ENCODE data around the gene RPS6KA2.

The RPS6KA2 gene

DNA sequence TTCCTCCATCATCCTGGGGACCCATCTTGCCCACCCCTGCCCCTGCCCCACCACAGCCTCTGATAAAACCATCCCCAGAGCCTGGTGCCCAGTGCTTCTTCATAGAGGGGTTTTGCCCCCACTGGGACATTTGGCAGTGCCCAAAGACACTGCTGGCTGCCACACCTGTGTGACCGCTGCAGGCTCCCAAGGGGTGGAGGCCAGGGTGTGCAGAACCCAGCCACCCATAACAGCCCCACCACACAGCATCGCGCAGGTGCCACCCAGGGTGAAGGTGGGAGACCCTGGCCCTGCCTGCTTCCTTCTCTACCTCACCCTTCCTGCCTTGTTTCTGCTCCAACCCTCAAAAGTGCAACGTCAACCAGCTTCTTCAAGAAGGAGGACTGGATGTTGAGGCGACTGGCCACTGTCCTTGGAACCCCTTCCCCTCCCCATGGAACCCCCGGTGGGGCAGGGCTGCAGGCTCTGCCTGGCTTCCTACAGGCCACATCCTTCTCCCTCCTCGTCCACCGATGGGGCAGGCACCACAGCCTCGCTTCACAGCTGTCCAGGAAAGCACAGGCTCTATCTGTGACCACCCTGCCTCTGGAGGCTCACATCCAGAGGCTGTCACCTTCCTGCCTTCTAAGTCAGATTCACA is 165.1 kb downstream of the RPS6KA2 start:
- DNase-seq: no peak

DNA sequence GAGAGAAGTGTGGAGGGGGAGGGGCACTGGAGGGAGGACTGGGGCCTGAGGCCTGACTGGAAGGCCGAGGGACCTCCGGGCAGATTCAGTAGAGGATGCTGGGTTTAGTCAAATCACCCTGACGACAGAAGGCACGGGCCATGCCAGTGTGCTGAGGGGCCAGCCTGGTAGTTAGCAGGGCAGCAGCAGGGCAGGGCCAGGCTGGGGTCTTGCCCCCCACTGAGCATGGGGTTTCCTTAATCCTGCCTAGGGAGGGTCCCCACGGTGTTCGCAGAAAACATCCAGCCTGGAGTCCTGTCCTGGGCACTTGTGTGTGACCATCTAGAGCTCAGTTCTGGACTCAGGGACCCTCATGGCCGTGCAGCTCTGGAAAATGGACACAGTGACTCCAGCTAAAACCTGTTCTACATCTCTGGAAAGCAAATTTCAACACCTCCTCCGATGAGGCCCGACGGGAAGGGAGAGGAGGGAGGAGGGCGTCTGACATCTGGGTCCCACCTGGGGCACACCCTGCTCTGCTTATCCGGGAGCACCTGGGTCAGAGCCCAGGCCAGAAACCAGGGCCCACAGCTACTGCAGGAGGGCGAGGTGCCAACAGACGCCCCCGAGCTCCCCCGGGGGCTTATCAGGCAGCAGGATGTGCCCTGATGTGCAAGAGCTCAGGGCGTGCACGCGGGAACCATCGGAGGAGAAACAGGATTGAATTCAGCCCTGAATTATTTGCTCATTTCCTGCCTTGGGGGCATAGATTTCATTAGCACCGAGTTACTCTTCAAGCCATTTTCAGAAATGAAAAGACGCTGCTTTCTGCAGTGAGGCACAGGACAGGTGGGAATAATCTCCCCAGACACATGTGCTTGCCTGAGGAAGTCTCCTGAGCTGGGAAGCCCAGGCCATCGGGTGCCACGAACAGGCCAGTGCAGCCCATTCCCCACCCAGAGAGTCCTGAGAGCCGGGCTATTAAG is 166.3 kb downstream of the RPS6KA2 start:
- DNase-seq: no peak

DNA sequence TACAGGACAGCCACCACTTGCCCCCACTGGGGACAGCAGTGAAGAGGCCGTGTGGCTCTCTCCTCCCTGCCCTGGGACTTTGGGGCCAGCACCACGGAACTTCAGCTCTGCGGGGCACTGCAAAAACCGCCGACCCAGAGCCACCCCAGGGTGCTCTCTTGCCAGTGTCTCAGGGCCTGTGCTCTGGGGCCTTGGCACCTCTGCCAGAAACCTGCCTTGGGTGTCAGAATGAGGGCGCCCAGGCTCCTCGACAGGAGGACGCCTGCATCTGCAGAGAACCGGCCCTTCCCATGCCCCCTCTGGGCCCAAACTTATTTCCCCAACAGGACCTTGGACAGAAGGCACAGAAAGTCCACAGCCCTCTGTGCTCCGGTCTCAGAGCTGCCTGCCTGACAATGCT is 167.1 kb downstream of the RPS6KA2 start:
- DNase-seq: no peak

DNA sequence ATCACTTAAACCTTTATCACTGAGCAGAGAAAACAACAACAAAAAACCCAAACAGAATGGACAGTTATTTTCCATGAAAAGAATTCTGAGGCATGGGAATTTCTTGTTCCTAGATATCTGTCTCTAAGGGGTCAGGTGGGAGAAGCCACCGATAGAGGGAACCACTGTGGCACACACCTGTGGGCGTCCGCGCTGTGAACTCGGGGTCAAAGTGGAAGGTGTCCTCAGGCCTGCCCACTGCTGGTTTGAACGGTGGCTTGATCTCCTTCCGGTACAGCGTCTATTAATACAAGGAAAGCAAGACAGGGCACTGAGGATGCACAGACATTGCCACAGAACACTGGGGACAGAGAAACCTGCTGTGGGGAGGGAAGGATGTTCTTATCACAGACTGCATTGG is 167.8 kb downstream of the RPS6KA2 start:
- DNase-seq: no peak

DNA sequence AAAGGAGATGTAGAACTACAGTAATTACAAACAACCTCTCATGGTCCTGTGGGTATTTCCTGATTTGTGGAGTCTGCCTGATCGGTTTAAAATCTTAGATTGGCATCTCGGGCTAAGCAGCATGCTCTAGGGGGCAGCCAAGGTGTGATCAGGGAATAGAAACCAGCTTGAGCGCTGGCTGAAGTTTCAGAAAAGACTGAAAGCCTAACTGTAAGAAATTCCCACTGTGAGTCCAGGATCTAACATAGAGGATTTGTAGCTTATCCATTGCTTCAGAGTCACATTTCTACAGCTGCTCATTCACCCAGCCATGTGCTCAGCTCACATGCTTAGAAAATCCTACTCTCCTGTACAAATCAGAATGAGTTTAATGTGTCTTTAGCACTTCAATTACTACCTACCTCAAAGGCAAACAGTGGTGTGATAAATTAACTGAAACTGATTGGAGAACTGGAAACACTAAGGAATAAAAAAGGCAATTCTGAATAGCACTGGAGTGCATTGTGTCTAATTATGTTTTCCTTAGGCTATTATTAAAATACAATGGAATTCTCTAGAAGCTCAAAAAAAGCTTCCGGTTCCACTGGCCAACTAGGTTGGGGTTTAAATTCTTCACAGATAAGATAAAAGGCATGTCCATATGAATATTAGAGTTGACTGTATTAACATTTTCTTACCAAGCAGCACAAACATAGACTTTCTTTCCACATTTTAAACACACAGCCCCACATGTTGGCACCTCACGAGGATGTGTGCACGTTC is 170.5 kb downstream of the RPS6KA2 start:
- DNase-seq: no peak

DNA sequence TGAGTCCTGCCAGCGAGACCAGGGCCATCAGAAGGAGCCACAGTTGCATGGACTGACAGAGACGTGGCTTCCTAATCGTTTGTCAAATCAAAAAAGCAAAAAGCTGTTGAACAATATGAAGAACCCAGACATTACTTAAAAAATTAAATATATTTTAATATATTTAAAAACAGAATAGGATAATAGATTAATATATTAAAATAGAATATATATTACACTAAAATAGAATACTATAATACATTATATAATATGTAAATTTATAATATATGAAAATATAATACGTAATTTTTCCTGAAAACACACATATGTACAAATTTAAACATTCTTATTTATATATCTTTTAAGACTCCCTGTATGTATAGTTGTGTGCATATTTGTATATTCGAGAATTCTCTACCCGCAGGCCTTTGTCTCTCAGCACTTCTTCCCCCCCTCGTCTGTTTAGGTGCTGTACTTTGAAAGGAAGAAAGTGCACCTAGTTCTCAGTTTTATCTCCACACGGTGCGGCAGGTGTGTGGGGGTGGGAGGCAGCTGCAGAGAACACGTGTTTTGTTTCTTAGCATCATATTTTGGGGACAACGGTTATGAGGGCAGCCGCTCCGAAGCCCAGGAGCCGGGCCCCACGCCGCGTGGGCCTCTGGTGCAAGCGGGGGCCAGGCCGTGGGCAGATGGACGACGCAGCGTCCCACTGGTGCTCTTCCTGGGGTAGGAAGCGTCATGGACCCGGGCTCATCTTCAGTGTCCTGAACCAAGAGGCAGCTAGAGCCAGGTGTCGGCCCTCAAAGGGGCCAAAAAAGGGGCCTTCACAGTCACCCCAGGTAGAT is 172.1 kb downstream of the RPS6KA2 start:
- DNase-seq: no peak

DNA sequence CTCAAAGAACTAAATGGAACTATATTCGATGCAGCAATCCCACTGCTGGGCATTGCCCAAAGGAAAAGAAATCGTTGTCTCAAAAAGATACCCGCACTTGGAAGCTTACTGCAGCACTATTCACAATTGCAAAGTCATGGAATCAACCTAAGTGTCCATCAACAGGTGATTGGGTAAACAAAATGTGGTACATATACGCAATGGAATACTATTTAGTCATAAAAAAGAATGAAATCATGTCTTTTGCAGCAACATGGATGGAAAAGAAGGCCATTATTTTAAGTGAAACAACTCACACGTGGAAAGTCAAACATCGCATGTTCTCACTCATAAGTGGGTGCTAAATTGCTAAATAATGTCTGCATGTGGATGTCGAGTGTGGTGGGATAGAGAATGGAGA is 173.4 kb downstream of the RPS6KA2 start:
- no peak for DNase-seq

DNA sequence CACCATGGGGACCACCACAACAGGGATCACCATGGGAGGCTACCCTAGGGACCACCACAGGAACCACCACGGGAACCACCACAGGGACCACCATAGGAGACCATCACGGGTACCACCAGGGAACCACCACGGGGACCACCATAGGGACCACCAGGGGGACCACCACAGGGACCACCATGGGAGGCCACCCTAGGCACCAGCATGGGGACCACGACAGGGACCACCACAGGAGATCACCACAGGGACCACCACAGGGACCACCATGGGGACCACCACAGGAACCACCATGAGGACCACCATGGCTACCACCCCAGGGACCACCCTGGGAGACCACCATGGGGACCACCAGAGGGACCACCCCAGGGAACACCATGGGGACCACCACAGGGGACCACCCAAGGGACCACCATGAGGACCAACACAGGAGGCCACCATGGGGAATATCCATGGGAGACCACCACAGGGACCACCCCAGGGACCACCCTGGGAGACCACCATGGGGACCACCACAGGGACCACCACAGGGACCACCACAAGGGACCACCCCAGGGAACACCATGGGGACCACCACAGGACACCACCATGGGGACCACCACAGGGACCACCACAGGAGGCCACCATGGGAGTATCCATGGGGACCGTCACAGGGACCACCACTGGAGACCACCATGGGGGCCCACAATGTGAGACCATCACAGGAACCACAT is 176.7 kb downstream of the RPS6KA2 start:
- DNase-seq: no peak

DNA sequence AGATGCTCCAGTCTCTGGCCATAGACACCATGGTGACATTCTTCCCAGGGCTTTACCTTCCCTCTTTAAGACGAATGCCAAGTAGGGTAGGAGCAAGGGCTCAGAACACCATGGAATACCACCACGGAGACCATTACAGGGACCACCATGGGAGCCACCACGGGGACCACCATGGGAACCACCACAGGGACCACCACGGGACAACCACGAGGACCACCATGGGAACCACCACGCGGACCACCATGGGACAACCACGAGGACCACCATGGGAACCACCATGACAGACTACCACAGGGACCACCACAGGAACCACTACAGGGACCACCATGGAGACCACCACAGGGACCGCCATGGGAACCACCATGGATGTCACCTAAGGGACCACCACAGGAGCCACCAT is 177.4 kb downstream of the RPS6KA2 start:
- DNase-seq: no peak

DNA sequence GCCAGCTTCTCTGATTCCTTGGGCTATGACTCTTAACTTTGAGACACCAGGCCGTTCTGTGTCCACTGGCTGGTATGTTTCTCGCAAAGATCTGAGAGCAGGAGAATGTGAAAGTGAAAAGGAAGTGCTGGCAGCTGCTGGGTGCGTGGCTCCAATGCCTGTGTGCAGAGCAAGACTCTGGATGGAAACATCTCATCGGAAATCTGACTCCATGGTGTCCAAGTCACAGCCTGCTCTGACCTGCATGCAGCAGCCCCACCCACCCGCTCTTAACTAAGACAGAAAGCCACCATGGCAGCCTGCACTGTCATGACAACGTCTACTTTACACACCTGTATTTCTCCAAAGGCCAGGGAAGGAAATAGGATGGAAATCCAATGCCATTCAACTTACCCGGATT is 178.0 kb downstream of the RPS6KA2 start:
- no peak for DNase-seq

DNA sequence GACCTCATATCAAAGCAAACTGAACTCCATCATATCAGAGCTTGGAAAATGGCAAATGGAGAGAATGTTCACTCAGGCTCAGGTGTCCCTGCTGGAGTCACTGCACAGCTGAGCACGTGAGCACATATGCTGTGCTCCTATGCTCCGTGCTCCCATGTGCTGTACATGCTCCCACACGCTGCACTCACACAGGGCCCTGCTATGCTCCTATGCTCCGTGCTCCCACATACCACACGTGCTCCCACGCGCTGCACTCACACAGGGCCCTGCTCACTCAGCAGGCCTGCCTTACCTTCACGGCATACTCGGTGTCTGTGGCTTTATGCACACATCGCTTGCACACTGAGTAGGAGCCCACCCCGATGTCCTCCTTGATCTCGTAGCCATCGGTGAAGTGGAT is 178.6 kb downstream of the RPS6KA2 start:
- DNase-seq: no peak

DNA sequence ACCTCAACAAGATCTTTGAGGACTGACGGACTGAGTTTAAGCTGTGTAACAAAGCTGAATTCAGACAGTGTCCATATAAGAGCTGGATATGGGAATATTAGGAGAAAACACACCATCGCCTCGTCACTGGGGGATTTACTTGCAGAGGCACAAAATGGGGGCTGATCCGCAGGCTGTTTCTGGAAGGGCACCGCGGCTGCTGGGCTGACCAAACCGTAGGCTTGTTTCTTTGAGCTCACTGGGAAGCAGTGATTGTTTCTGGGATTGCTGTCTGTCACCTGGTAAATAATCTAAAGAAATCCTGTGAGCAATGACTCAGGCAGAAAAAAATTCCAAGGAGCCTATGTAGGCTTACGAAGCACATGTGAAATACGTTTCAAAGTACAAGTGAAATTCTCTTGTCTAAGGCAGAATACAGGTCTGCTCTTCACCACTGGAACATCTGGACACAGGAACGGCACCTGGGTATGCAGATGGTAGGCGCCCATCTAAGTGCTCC is 180.4 kb downstream of the RPS6KA2 start:
- no peak for DNase-seq

DNA sequence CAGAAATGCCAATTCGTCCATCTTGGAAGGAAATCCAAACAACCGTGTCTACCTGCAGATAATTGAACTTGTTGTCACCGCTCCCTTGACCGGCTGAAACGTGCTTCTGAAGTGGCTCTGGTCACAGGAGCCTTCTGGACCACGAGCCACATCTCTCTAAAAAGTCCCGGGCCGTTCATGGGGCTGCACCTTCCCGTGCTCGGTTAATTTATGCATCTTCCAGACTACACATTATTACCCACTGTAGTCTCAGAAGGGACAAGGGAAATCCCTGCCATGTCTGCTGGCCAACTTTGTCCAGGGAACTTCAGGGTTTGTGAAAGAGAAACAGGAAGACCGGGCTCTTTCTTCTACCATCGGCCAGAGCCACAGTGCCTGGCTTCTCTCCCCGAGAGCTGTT is 180.9 kb downstream of the RPS6KA2 start:
- DNase-seq: no peak

DNA sequence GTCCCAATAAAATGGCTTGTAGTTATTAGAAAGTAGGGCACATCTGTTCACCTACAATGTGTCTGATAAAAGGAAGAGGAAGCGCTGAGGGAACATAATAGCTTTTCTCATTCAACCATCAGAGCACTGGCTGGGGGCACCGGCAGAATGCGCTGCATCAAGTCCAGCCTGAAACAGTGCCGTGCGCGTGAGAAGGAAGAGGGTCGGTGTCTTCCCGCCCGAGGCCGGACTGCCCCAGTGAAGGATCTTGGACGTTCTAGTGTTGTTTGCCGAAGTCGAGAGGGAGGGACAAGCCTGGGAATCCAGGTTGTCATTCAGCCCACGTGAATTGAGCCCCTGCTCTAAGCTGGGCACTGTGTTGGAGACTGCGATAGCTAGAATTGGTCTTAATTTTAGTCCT is 182.6 kb downstream of the RPS6KA2 start:
- DNase-seq: no peak

DNA sequence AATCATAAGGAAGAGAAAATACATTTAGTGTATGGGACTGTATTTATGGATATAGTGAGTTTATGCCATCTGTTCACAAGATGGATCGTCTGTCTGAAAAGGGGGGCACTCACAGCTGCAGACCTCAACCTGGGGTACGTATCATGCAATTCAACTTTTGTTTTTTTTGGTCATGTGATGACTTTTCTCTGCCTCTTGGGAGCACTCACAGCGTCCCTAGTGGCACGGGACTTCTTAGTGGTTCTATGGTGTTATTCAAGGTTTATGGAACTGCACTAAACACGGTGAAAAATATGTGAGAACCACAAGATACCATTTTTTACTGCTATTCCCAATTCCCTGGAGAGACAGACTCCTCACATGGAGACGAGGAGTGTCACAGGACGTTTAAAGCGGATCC is 183.9 kb downstream of the RPS6KA2 start:
- no peak for DNase-seq

DNA sequence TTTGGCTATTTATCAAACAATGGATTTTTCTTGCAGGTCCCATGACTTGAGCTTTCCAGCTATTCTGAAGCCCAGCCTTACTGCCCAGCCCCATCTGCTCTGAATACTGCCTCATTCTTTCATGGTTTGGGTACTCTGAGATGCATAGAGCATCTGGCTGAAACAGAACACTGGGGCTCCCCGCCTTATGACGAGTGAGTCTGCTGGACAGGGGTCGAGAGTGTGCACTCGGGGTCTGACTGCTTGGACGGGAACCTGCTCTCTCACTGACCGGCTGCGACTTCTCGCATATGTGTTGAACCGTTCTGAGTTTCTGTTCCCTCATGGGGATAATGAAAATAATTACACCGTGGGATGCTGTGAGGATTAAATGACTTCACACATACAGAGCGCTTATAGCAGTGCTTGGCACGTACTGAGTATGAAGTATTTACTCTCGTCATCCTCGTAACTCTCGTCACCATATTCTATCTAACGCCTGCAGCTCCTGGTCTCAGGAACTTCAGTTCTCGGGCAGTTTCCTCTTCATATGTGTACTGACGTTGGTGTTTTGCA is 184.8 kb downstream of the RPS6KA2 start:
- DNase-seq: no peak

DNA sequence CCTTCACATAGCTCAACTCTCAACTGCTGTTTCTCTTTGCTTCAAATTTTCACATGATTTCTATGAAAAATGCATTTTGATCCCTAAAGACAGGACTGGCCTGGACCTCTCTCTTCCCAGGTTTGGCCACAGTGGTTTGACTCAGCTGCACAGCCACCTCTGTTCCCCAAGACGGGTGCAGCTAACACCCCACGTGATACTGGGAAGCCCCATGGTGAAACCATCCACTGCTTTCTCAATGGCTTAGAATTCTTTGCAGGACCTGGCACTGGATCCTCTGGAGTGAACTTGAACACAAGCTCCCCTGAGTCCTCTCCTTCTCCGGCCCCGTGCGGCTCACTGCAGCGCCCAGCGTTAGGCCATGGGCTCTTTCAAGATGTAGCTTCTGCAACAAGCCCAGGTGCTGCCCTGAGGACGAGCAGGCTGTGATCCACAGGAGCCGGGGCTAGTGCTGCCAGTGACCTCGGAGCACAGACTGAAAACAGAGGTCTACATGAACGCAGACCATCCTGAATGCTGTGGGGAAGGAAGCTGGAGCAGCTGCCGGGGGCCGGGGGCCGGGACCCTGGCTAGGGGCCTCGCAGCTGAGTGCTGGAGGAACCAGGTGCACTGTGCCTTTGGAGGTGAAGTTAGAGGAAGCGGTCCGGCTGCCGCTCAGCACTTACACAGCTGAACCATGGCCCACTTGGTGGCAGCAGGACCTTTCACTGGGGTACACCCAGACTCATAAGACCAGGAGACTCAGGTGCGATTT is 185.5 kb downstream of the RPS6KA2 start:
- DNase-seq: no peak

DNA sequence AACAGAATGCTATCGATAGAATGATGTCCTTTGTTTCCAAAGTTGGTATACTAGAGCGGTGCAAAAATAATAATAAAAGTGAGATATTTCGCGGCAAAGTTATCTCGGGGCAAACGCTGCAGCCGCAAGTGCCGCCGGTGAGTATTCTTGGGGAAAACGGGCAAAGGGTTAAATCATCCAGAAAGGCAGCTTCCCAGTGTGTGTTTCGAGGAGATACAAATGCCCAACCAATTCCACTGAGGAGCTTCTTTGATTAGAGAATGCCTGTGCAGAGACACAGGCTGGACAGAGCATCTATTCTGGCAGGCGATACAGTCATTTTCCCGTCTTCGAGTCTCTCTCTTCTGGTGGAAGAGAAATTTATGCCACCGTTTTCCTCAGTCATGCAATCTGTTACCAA is 186.3 kb downstream of the RPS6KA2 start:
- no peak for DNase-seq

DNA sequence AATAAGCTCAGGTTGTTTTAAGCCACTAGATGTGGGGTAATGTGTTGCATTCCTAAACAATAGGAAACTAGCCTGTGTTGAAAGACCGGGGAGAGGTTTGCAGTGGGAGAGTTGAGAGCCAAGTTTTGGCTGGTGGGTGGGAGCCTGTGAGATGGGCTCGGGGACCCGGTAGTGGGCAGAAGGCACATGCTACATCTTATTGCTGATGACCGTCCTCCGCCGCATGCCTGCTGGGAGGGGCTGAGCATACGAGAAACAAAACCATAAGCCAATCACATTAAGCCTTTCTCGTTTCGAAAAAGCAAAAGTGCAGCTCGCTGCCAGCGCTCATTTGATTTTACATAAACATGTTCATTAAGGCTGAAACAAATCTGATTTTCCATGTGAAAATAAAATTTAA is 186.9 kb downstream of the RPS6KA2 start:
- no peak for DNase-seq

DNA sequence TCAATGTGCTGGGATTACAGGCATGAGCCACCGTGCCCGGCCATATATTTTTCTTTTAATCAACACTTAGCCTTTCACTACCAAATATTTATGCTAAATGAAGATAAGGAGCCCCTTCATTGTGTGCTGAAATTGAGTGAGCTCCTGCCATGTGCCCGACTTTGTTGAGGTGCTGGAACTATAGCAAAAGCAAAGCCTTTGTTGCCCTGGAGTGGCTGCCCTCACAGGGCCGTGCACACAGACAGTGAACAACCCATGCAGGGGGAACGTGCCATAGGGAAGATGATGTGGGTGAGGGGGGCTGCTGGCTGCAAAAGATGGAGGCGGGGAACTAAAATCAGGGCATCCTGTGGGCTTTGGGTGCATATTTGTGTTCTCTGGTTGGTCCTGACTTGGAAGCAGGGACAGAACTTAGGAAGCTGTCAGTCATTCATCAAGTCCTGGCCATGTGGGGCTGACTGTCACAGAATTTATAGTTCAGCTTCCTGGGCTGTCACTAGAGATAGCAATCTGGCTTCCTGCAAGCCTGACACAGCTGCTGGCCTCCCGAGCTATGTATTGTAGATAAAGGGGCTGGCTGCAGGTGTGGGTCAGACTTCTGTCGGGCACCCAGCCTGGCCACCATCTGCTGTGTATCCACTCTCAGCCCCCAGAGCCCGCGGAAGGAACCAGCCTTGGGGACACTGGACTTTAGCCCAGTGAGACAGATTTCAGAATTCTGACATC is 187.5 kb downstream of the RPS6KA2 start:
- no peak for DNase-seq

Measured in activated T-cell treated with anti-CD3 and anti-CD28 coated beads, Interleukin-2, amount 50 U/mL, for 1 hour (primary cell).